HL-60/S4 (cell line): ENCODE results near the gene KCNA1.

Source experiments
- in situ Hi-C: fragments of 300-500 bp; cut with MboI; formaldehyde crosslinking; loops from 2 replicates; pipeline ENCODE4 v1.14.3; 2022; ENCODE audit warnings: low sequenced_read_pairs

KCNA1 gene

DNA sequence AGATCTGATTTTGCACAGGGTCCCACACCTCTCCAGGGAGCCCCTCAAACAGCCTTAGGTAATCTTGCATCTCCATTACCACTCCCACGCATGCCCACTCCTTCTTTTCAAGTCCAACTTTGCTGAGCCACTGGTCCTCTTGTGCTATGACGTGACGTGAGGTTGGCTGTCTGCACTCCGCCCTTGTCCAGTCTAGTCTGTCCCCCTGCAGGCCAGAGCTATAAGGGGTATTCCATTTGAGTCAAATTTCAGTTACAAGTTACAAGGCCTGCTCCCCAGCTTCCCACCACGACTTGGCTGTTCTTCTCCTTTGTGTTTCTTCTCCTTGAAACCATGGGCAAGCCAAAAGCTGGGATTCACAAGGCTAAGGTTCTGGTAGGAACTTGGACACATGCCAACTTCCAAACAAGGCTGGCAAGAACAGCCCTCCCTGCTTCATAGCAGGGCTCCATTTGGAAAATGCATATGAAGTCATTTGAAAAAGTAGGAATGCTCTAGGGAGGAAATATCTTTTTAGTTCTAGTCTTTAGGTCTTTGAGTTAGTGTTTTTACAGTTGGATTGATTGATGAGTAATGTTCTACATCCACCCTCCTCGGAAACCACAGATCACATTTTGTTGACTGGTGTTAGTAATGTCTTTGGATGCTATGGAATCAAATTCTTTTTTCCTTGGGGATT lies 49.1 kb downstream of the KCNA1 start:
- in situ Hi-C loops: no loop called here

DNA sequence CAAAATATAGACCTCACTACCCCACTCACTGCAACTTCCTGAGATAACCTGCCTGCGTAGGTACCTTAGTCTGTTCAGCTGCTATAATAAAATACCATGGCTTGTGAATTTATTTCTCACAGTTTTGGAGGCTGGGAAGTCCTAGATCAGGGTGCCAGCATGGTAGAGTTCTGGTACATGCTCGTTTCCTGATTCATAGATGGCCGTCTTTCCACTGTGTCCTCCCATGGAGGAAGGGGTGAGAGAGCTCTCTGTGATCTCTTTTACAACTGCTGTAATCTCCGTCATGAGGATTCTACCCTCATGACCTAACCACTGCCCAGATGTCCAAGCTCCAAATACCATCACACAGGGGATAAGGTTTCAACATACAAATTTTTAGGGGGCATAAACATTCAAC lies 49.7 kb downstream of the KCNA1 start:
- in situ Hi-C loops: no loop called here

DNA sequence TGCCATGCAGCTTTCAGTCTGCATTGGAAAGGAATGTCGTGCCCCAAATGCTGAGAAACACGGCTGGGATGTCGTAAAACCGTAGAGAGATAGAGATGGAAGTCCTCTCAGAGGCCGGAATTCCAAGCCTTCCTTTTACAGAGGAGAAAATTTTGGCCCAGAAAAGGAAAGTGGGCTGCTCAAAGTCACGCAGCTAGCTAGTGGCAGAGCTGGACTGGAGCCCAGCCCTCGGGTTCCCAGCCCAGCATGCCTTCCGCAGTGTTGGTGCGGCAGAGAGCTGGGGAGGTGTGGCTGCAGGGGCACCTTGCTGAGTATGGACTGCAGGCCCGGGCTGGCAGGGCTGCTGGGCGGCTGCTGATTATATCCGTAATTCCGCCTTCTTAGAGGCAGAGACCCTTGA lies 50.3 kb downstream of the KCNA1 start:
- in situ Hi-C loops: no loop called here

DNA sequence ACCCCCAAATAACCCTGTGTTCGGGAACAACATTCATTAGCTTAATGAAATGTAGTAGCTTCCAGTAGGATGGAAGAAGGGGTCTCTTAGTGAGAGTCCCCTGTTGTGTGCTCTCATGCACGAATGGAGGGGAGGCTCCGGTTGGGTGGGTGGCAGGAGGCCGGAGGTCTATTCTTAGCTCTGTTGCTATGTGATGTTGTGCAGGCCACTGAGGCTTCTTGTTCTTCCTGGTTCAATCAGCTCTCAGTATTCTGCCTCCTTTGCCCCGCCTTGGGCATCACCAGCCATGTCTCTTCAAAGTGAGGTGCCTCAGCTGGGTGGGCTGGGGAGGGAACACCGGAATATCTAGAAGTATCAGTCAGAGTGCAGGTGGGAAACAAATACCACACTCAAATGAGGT lies 50.8 kb downstream of the KCNA1 start:
- in situ Hi-C loops: no loop called here

DNA sequence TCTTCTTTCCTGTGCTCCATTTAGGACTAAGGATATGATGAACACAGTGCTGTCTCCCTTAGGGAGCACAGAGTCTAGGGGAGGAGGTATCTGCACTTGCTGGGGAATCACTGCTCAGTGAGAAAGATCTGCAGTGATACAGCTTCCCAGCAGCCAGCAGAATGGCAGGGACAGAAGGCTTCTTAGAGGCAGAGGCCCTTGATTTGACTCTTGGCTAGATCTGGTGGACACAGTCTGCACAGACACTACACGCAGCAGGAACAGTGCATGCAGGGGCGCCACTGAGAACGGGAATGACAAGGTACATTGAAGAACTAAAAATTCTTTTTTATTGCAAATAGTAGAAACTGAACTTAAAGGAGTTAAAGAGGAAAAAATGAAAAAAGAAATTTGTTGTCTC lies 51.6 kb downstream of the KCNA1 start:
- in situ Hi-C loops: no loop called here

DNA sequence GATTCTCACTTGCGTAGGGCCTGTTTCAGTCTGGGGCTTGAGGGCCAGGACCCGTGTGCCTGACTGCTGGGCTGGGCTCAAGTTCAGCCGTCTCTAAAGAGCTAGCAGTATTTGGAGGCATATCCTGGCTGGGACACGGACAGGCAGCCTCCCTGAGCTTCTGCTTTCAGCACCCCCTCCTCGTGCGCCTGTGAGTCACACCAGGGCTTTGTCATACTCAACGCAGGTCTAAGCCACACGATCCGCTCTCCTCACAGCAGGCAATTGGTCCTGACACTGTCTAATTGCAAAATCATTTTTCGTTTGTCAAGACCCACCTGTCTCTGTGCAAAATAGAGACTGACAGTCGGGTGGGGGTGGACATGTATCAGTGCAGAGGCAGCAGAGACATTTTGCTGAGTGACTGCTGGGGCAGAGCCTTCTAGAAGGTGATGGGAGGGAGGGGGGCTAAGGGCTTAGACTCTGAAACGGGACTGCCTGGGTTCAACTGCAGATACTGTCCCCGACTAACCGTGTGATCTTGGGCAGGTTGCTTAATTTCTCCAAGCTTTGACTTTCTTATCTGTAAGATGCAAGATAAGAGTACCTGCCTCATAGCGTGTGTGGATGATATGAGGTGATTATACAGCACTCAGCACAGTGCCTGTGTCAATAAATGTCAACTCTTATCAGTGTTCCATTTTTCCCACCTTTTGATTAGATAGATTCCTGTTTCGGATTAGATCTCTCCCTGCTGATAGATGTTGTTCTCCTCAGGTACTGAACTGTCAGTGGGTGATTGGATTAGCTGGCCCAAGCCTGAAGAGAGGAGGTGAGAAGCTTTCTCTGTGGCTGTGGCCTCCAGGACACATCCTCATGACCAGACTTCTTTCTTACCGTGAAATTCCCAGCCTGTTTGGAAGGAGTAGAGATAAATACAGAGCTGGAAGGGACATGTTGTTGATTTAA lies 53.1 kb downstream of the KCNA1 start:
- in situ Hi-C loops: no loop called here
